ENCODE results near the gene ANGEL2. TPM values are rescaled to one million over a fixed set of nuclear protein-coding genes. Genes with fewer than 3 reads are reported as not detected.
A peak's percentile ranks its signal among the peaks of the same experiment; 100 is the strongest.

Gene ANGEL2
- total and polyA plus RNA-seq, 2 of the 13 experiments (the other 11 are each of a cell fraction or from before 2014, with no cell fraction given) = 12.3 to 25.4 TPM

GRCh38 chr1:213050745-213051126 lies 35.1 kb upstream of the ANGEL2 start:
- ChIA-PET POLR2A (interaction anchor here (1.0 to 1.4 kb wide), 3 partner anchors 14 to 36 kb away, joined by 3 to 6 read pairs (median 3); partner anchors contain the start of gene ANGEL2), CTCF (ENCODE audit: low intra/inter-chr PET ratio, low total read pairs) (no interaction called here)
- DNase-seq (ENCODE audit: low spot score) (no peak), FAIRE-seq (no peak), ATAC-seq (peak; percentile 61)
- Histone ChIP-seq H3K27ac (ENCODE audit: extremely low read length, insufficient read depth, low read length) (peak overlapping the region; percentile 78), H2AFZ (ENCODE audit: low read length) (peak overlapping the region; percentile 67), H3K36me3 (replicated peaks in 1 of 2; ENCODE audit: control insufficient read depth in 1 of 2, insufficient read depth in 2 of 2, low read length in 2 of 2) (no peaks in the 10 kb centered on the region), H3K79me2 (ENCODE audit: insufficient read depth, low read length) (peaks cover 43% of the 10 kb centered on the region), H3K4me1 (ENCODE audit: insufficient read depth, low read length) (peaks cover 48% of the 10 kb centered on the region), H4K20me1 (ENCODE audit: insufficient read depth, low read length) (no peaks in the 10 kb centered on the region), H3K27me3 (ENCODE audit: control insufficient read depth in 1 of 2, insufficient read depth in 2 of 2, low read length in 2 of 2) (no peaks in the 10 kb centered on the region), H3K9ac (ENCODE audit: insufficient read depth, low read depth, low read length) (peak overlapping the region; percentile 72), H3K4me2 (ENCODE audit: low read depth, low read length) (peak overlapping the region; percentile 75), H3K9me3 (ENCODE audit: low read length) (no peaks in the 10 kb centered on the region), H3K4me3 (replicated peaks in 1 of 3; ENCODE audit: insufficient read depth in 1 of 3, low read depth in 2 of 3, low read length in 3 of 3) (peak overlapping the region; percentile 79 to 92 (median 80))
- in situ Hi-C loops (cut with HindIII; ENCODE audit: extremely low pct_ligation_motif_present, low pct_unique_long_range_greater_than_20kb) (no loop called here), intact Hi-C loops (cut with micrococcal nuclease; ENCODE audit: unreplicated experiment) (loop anchor here (5.0 to 10.0 kb wide), 2 partner anchors 33 to 126 kb away; partner anchors contain the start of gene ANGEL2)
- 26% methylated on average over 6 of the region's 15 CpGs for WGBS (ENCODE audit: low lambda C conversion rate)
- TSS peak; percentile 71 for BruUV-seq (replicated peaks)
- peak; percentile 96 for TF ChIP-seq ZNF263 (CRISPR knock-in tag; IDR thresholded peaks at IDR 0.05)
- no peak for TF ChIP-seq TRIM22 (IDR thresholded peaks at IDR 0.05)
- TF ChIP-seq MXI1 (IDR thresholded peaks at IDR 0.05; ENCODE audit: borderline replicate concordance, low read depth, low read length) = no peak
- TF ChIP-seq EHMT2 (IDR thresholded peaks at IDR 0.05; ENCODE audit: borderline replicate concordance, low read depth, low read length) = no peak; the same call in 1 of the 2 replicates
- TF ChIP-seq SUZ12 (IDR thresholded peaks at IDR 0.05; ENCODE audit: low read depth, low read length) = no peak
- peak; percentile 81; the same call in 1 of the 2 replicates for TF ChIP-seq PHF8 (CRISPR knock-in tag; IDR thresholded peaks at IDR 0.05)
- TF ChIP-seq CENPX (CRISPR knock-in tag; IDR thresholded peaks at IDR 0.05) = no peak
- peak; percentile 88; the same call in 1 of the 2 replicates for TF ChIP-seq ZFP41 (CRISPR knock-in tag; IDR thresholded peaks at IDR 0.05; ENCODE audit: borderline replicate concordance)
- no peak for TF ChIP-seq SNRNP70 (IDR thresholded peaks at IDR 0.05; ENCODE audit: low read depth, low read length)
- 0 out of 2 replicates have a peak, but pooled peaks have one; percentile 13 for TF ChIP-seq NFYC (CRISPR knock-in tag; IDR thresholded peaks at IDR 0.05)
- peak; percentile 80; the same call in 1 of the 2 replicates for TF ChIP-seq ZNF770 (CRISPR knock-in tag; IDR thresholded peaks at IDR 0.05)
- TF ChIP-seq, protein P1, sequence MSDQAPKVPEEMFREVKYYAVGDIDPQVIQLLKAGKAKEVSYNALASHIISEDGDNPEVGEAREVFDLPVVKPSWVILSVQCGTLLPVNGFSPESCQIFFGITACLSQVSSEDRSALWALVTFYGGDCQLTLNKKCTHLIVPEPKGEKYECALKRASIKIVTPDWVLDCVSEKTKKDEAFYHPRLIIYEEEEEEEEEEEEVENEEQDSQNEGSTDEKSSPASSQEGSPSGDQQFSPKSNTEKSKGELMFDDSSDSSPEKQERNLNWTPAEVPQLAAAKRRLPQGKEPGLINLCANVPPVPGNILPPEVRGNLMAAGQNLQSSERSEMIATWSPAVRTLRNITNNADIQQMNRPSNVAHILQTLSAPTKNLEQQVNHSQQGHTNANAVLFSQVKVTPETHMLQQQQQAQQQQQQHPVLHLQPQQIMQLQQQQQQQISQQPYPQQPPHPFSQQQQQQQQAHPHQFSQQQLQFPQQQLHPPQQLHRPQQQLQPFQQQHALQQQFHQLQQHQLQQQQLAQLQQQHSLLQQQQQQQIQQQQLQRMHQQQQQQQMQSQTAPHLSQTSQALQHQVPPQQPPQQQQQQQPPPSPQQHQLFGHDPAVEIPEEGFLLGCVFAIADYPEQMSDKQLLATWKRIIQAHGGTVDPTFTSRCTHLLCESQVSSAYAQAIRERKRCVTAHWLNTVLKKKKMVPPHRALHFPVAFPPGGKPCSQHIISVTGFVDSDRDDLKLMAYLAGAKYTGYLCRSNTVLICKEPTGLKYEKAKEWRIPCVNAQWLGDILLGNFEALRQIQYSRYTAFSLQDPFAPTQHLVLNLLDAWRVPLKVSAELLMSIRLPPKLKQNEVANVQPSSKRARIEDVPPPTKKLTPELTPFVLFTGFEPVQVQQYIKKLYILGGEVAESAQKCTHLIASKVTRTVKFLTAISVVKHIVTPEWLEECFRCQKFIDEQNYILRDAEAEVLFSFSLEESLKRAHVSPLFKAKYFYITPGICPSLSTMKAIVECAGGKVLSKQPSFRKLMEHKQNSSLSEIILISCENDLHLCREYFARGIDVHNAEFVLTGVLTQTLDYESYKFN (CRISPR knock-in tag; conservative IDR thresholded peaks at IDR 0.05) = no peak
- TF ChIP-seq ZNF34 (CRISPR knock-in tag; IDR thresholded peaks at IDR 0.05; ENCODE audit: borderline replicate concordance) = no peak

Data from HepG2 (cell line).